Measurements from ENCODE around the gene VIP.

Gene VIP

DNA sequence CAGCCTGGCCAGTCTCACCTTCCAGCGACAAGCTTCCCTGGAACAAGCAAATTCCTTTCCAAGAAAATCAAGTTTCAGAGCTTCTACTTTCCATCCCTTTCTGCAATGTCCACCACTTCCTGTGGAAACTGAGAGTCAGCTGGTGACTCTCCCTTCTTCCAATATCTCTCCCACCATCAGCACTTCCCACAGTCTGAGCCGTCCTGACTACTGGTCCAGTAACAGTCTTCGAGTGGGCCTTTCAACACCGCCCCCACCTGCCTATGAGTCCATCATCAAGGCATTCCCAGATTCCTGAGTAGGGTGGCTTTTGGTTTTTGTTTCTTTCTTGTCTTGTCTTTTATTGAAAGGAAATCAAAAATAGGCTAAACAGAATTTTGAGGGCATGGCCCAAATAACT lies 28.6 kb upstream of the VIP start:
- Histone ChIP-seq H4K20me1 (ENCODE audit: insufficient read depth, low read length, poor library complexity, severe bottlenecking) (no peaks in the 10 kb centered on the region), H3K9me3 (ENCODE audit: insufficient read depth, low read depth, low read length) (no peaks in the 10 kb centered on the region), H3K4me3 (ENCODE audit: low read length, poor library complexity, severe bottlenecking) (no peak overlapping the region), H3K4me1 (ENCODE audit: insufficient read depth, low read length, poor library complexity, severe bottlenecking) (no peaks in the 10 kb centered on the region), H3K9me2 (replicated peaks; ENCODE audit: low read depth, low read length) (no peaks in the 10 kb centered on the region), H3K4me2 (ENCODE audit: low read depth, low read length, poor library complexity, severe bottlenecking) (no peak overlapping the region), H3K79me2 (ENCODE audit: insufficient read depth, low read length) (no peaks in the 10 kb centered on the region), H3K36me3 (ENCODE audit: insufficient read depth, low read length) (no peaks in the 10 kb centered on the region), H3K9ac (ENCODE audit: low read depth, low read length, poor library complexity, severe bottlenecking) (no peak overlapping the region), H2AFZ (ENCODE audit: low read length) (no peak overlapping the region), H3F3A (ENCODE audit: low read depth) (no peaks in the 10 kb centered on the region), H3K27me3 (ENCODE audit: insufficient read depth, low read length, poor library complexity, severe bottlenecking) (no peaks in the 10 kb centered on the region)
- TF ChIP-seq EZH2phosphoT487 (IDR thresholded peaks at IDR 0.05; ENCODE audit: borderline replicate concordance) = no peak
- TF ChIP-seq, protein P1, sequence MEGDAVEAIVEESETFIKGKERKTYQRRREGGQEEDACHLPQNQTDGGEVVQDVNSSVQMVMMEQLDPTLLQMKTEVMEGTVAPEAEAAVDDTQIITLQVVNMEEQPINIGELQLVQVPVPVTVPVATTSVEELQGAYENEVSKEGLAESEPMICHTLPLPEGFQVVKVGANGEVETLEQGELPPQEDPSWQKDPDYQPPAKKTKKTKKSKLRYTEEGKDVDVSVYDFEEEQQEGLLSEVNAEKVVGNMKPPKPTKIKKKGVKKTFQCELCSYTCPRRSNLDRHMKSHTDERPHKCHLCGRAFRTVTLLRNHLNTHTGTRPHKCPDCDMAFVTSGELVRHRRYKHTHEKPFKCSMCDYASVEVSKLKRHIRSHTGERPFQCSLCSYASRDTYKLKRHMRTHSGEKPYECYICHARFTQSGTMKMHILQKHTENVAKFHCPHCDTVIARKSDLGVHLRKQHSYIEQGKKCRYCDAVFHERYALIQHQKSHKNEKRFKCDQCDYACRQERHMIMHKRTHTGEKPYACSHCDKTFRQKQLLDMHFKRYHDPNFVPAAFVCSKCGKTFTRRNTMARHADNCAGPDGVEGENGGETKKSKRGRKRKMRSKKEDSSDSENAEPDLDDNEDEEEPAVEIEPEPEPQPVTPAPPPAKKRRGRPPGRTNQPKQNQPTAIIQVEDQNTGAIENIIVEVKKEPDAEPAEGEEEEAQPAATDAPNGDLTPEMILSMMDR (conservative IDR thresholded peaks at IDR 0.05; ENCODE audit: low read length) = no peak

DNA sequence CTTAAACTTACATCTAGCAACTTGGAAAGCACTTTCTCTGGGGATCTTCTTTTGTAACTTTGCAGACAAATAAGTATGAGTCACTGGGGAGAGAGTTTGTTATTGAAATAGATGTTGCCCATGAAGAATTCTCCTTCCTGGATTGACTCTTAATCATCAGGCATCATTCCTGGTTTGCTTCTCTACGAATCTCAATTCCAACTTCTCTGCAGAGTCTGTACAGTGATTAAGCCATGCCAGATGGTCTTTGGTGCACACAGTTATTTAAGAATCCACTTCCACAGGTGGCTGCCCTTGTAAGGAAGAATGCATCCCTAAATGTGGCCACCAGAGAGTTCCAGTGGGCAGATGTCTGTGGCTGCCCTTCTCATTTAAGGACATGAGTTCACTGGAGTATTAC lies 27.2 kb upstream of the VIP start:
- H3K4me2 ChIP-seq (ENCODE audit: low read depth, low read length, poor library complexity, severe bottlenecking) = no peak overlapping the region
- no peaks in the 10 kb centered on the region for H3K9me3 ChIP-seq (ENCODE audit: insufficient read depth, low read depth, low read length)
- no peaks in the 10 kb centered on the region for H3K36me3 ChIP-seq (ENCODE audit: insufficient read depth, low read length)

DNA sequence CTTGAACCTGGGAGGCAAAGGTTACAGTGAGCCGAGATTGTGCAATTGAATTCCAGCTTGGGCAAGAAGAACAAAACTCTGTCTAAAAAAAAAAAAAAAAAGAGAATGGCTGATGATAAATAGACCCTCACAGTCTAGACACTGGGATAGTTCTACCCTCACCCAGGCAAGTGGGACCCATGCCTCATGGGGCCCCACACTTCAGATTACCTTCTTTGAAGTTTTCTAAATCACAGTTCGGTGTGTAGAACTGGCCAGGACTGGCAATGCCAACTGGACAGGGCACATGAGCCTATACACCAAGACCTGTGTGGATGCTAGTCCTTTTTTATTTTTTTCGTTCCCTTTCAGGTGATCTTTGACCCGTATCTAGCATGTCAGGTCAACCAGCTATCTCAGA lies 24.3 kb upstream of the VIP start:
- H3K36me3 ChIP-seq (ENCODE audit: insufficient read depth, low read length) = no peaks in the 10 kb centered on the region
- TF ChIP-seq, protein P1 (conservative IDR thresholded peaks at IDR 0.05; ENCODE audit: low read length) = no peak
- TF ChIP-seq EZH2phosphoT487 (IDR thresholded peaks at IDR 0.05; ENCODE audit: borderline replicate concordance) = no peak
- no peaks in the 10 kb centered on the region for H3K27me3 ChIP-seq (ENCODE audit: insufficient read depth, low read length, poor library complexity, severe bottlenecking)
- no peaks in the 10 kb centered on the region for H3K4me1 ChIP-seq (ENCODE audit: insufficient read depth, low read length, poor library complexity, severe bottlenecking)
- H3F3A ChIP-seq (ENCODE audit: low read depth) = no peaks in the 10 kb centered on the region
- H4K20me1 ChIP-seq (ENCODE audit: insufficient read depth, low read length, poor library complexity, severe bottlenecking) = no peaks in the 10 kb centered on the region
- H3K9ac ChIP-seq (ENCODE audit: low read depth, low read length, poor library complexity, severe bottlenecking) = no peak overlapping the region
- H3K9me2 ChIP-seq (replicated peaks; ENCODE audit: low read depth, low read length) = no peaks in the 10 kb centered on the region
- no peaks in the 10 kb centered on the region for H3K9me3 ChIP-seq (ENCODE audit: insufficient read depth, low read depth, low read length)
- H2AFZ ChIP-seq (ENCODE audit: low read length) = no peak overlapping the region
- H3K4me2 ChIP-seq (ENCODE audit: low read depth, low read length, poor library complexity, severe bottlenecking) = no peak overlapping the region
- no peak overlapping the region for H3K4me3 ChIP-seq (ENCODE audit: low read length, poor library complexity, severe bottlenecking)
- H3K79me2 ChIP-seq (ENCODE audit: insufficient read depth, low read length) = no peaks in the 10 kb centered on the region

More for the DNA sequence above, 27.2 kb upstream of the VIP start:
- Histone ChIP-seq H2AFZ (ENCODE audit: low read length) (no peak overlapping the region), H3K4me1 (ENCODE audit: insufficient read depth, low read length, poor library complexity, severe bottlenecking) (no peaks in the 10 kb centered on the region), H3K79me2 (ENCODE audit: insufficient read depth, low read length) (no peaks in the 10 kb centered on the region), H3K27me3 (ENCODE audit: insufficient read depth, low read length, poor library complexity, severe bottlenecking) (no peaks in the 10 kb centered on the region), H3K4me3 (ENCODE audit: low read length, poor library complexity, severe bottlenecking) (no peak overlapping the region), H3F3A (ENCODE audit: low read depth) (no peaks in the 10 kb centered on the region), H3K9me2 (replicated peaks; ENCODE audit: low read depth, low read length) (no peaks in the 10 kb centered on the region), H3K9ac (ENCODE audit: low read depth, low read length, poor library complexity, severe bottlenecking) (no peak overlapping the region), H4K20me1 (ENCODE audit: insufficient read depth, low read length, poor library complexity, severe bottlenecking) (no peaks in the 10 kb centered on the region)
- TF ChIP-seq EZH2phosphoT487 (IDR thresholded peaks at IDR 0.05; ENCODE audit: borderline replicate concordance) = no peak
- TF ChIP-seq, protein P1 (conservative IDR thresholded peaks at IDR 0.05; ENCODE audit: low read length) = no peak

All from Loucy (cell line).